Smooth muscle cell of the umbilical artery (primary cell): ENCODE data around the gene VCAM1. TPM values are rescaled to one million over a fixed set of nuclear protein-coding genes. Genes with fewer than 3 reads are reported as not detected.

Experiments
- total RNA-seq: library from RNA; depleted of rRNA; stranded (reverse); fragments of >200 nt; gene quantifications from 2 replicates; pipeline ENCODE4 v1.2.3, GENCODE V29; 2014

The VCAM1 gene
- 64.1 and 73.6 TPM in 2 replicates for total RNA-seq

GRCh38 chr1:100719490-100719889 lies at the start of gene VCAM1:
TSS of gene VCAM1 (plus strand) at chr1:100719742. CDS start at chr1:100719861, 119 bp downstream.

Other genes with a start within 250 kb of the VCAM1 start
- gene GPR88, start 181.6 kb upstream of the VCAM1 start, total RNA-seq, result not detected in 2 replicates
- gene EXTL2, start 175.1 kb downstream of the VCAM1 start, total RNA-seq, result 53.7 and 62.1 TPM in 2 replicates
- gene SLC30A7, start 176.3 kb downstream of the VCAM1 start, total RNA-seq, result 58.2 and 68.9 TPM in 2 replicates